Stimulated activated CD4-positive, alpha-beta T cell treated with anti-CD3 and anti-CD28 coated beads, Interleukin-4, amount 100 ng/mL, for 4 hours (primary cell): ENCODE data around the gene TAF10.

Experiments used
- DNase-seq, 2 experiments: peaks; one replicate each; pipeline ENCODE4 v3.0.0-alpha.2; 2020

TAF10 gene

GRCh38 chr11:6623391-6624363 is 11.7 kb upstream of the TAF10 start:
- no peak for DNase-seq

- DNase-seq = no peak
Observed at GRCh38 chr11:6622261-6623171, 10.5 kb upstream of the TAF10 start.

GRCh38 chr11:6621711-6622211 is 9.7 kb upstream of the TAF10 start:
- no peak for DNase-seq

GRCh38 chr11:6620636-6621035 is 8.6 kb upstream of the TAF10 start:
- no peak for DNase-seq

- DNase-seq = peak; percentile 73 to 87
Observed at GRCh38 chr11:6619004-6619745, 7.2 kb upstream of the TAF10 start, which contains the start of gene TPP1. Gene TPP1, minus strand, starts transcription at chr11:6619422. Its CDS starts 22 bp downstream, at chr11:6619400.

GRCh38 chr11:6618117-6619003 is 6.3 kb upstream of the TAF10 start:
- DNase-seq = peak; percentile 45 to 83

GRCh38 chr11:6617315-6617781 is 5.3 kb upstream of the TAF10 start:
- DNase-seq = no peak

GRCh38 chr11:6616596-6617250 is 4.7 kb upstream of the TAF10 start:
- DNase-seq = no peak

GRCh38 chr11:6615882-6616585 is 4.0 kb upstream of the TAF10 start:
- DNase-seq = no peak

GRCh38 chr11:6615046-6615445 is 3.0 kb upstream of the TAF10 start:
- DNase-seq = no peak

- DNase-seq = no peak
Observed at GRCh38 chr11:6614446-6614845, 2.4 kb upstream of the TAF10 start.

- DNase-seq = no peak
Observed at GRCh38 chr11:6613496-6613895, 1.5 kb upstream of the TAF10 start.

GRCh38 chr11:6611963-6612212 is 128 bp downstream of the TAF10 start:
- DNase-seq = no peak

- peak in 1 of 2 experiments; percentile 15 for DNase-seq
Observed at GRCh38 chr11:6611092-6611962, 689 bp downstream of the TAF10 start.

GRCh38 chr11:6610591-6610990 is 1.4 kb downstream of the TAF10 start:
- DNase-seq = no peak

- DNase-seq = no peak
Observed at GRCh38 chr11:6609502-6610015, 2.5 kb downstream of the TAF10 start.

- no peak for DNase-seq
Observed at GRCh38 chr11:6608726-6609501, 3.1 kb downstream of the TAF10 start.

GRCh38 chr11:6608011-6608410 is 4.0 kb downstream of the TAF10 start:
- no peak for DNase-seq
